OCI-LY7 (cell line): ENCODE results near the gene ABCC1. TPM values are rescaled to one million over a fixed set of nuclear protein-coding genes. Genes with fewer than 3 reads are reported as not detected.

Experiments used
- BruUV-seq: library from RNA; stranded (reverse); fragments of 400-500 nt; replicated peaks from 2 replicates; lab custom pipeline; 2021; lab: Mats Ljungman, UMichigan
- CTCF ChIA-PET: fragments of 300-600 bp; sonication (Branson Sonifier 250); formaldehyde crosslinking; loops from one replicate; lab custom pipeline; 2022; ENCODE audit warnings: antibody characterized with exemption; ENCODE audit not compliant: unreplicated experiment; lab: Charles Lee
- POLR2A ChIA-PET: fragments of 300-600 bp; sonication (Branson Sonifier 250); formaldehyde crosslinking; loops from one replicate; lab custom pipeline; 2022; ENCODE audit warnings: antibody characterized with exemption; lab: Charles Lee
- DNase-seq: peaks from one replicate; pipeline ENCODE4 v3.0.0-alpha.2; 2015; ENCODE audit warnings: low spot score
- H2AFZ ChIP-seq: fragments of 200-600 bp; sonication (generic), shearing (Covaris generic); 2 replicates; pipeline ENCODE4 v1.6.1; 2014; ENCODE audit warnings: mild to moderate bottlenecking, antibody characterized with exemption, low read length, moderate library complexity
- H3K27ac ChIP-seq: fragments of 200-600 bp; sonication (generic); 2 replicates; pipeline ENCODE4 v1.5.1; 2014; ENCODE audit warnings: mixed run types, low read depth, mild to moderate bottlenecking, moderate library complexity, low read length, inconsistent platforms; ENCODE audit not compliant: poor library complexity, severe bottlenecking
- H3K36me3 ChIP-seq: fragments of 200-600 bp; sonication (generic); 2 replicates; pipeline ENCODE4 v1.6.1; 2014; ENCODE audit warnings: mild to moderate bottlenecking, antibody characterized with exemption, low read length, moderate library complexity, mixed read lengths; ENCODE audit not compliant: insufficient read depth
- H3K4me1 ChIP-seq: fragments of 200-600 bp; sonication (generic); 2 replicates; pipeline ENCODE4 v1.5.1; 2014; ENCODE audit warnings: mild to moderate bottlenecking, low read length; ENCODE audit not compliant: insufficient read depth, poor library complexity, severe bottlenecking
- H3K4me2 ChIP-seq: fragments of 200-600 bp; sonication (generic); 2 replicates; pipeline ENCODE4 v1.6.1; 2014; ENCODE audit warnings: mild to moderate bottlenecking, low read length
- H3K4me3 ChIP-seq: fragments of 200-600 bp; sonication (generic); 2 replicates; pipeline ENCODE4 v1.5.1; 2014; ENCODE audit warnings: mild to moderate bottlenecking, low read depth, low read length; ENCODE audit not compliant: poor library complexity, severe bottlenecking
- H3K79me2 ChIP-seq: fragments of 200-600 bp; sonication (generic); 2 replicates; pipeline ENCODE4 v1.6.1; 2016; ENCODE audit warnings: low read depth, mild to moderate bottlenecking, low read length, moderate library complexity, mixed read lengths; ENCODE audit not compliant: insufficient read depth
- H3K9me2 ChIP-seq: fragments of 200-600 bp; sonication (generic); 2 replicates; pipeline ENCODE4 v1.6.1; 2016; ENCODE audit warnings: mild to moderate bottlenecking, low read length, mixed read lengths; ENCODE audit not compliant: insufficient read depth
- H3K9me3 ChIP-seq: fragments of 200-600 bp; sonication (generic); 2 replicates; pipeline ENCODE4 v1.6.1; 2014; ENCODE audit warnings: mild to moderate bottlenecking, mixed run types, low read length, mixed read lengths
- H4K20me1 ChIP-seq: fragments of 200-600 bp; sonication (generic); 2 replicates; pipeline ENCODE4 v1.6.1; 2014; ENCODE audit warnings: mild to moderate bottlenecking, antibody characterized with exemption, low read length, moderate library complexity, mixed read lengths; ENCODE audit not compliant: insufficient read depth
- CTCF ChIP-seq: fragments of 200-600 bp; sonication (generic); conservative IDR thresholded peaks from 2 replicates; pipeline ENCODE4 v1.5.1; 2014; ENCODE audit warnings: mild to moderate bottlenecking, antibody characterized with exemption, low read length, moderate library complexity, mixed read lengths
- EZH2phosphoT487 ChIP-seq: fragments of 200-600 bp; sonication (generic); IDR thresholded peaks from 2 replicates; pipeline ENCODE4 v1.6.1; 2018; ENCODE audit warnings: low read depth, borderline replicate concordance, mild to moderate bottlenecking, mixed run types, antibody characterized with exemption, low read length, moderate library complexity, mixed read lengths
- intact Hi-C: fragments of 100-400 bp; cut with micrococcal nuclease; formaldehyde crosslinking; loops from one replicate; pipeline ENCODE4 v1.10.0; 2022; ENCODE audit not compliant: unreplicated experiment
- total RNA-seq, 2 experiments: library from RNA; depleted of rRNA in 1 of 2; stranded (reverse); fragments of >200 nt in 1 of 2; shearing (Covaris generic) in 1 of 2; gene quantifications; 2 replicates each; pipeline ENCODE4 v1.2.3, GENCODE V29; 2014 to 2022

The ABCC1 gene
- total RNA-seq, 2 experiments from 2014 or later = 39.9 to 71.8 TPM

GRCh38 chr16:16059895-16060590 lies 110.6 kb downstream of the ABCC1 start:
- ChIA-PET CTCF (no interaction called here), POLR2A (interaction anchor here (0.6 to 0.7 kb wide), 2 partner anchors 23 to 203 kb away, joined by 3 read pairs; partner anchors contain the start of gene MYH11)
- no peak for TF ChIP-seq EZH2phosphoT487
- TF ChIP-seq CTCF = no peak
- no peak overlapping the region for H3K4me3 ChIP-seq
- no peak overlapping the region for H3K27ac ChIP-seq
- H3K9me2 ChIP-seq = no peaks in the 10 kb centered on the region
- no peak overlapping the region for H2AFZ ChIP-seq
- peaks cover 38% of the 10 kb centered on the region for H3K4me1 ChIP-seq
- H3K36me3 ChIP-seq = peaks cover 93% of the 10 kb centered on the region
- H3K79me2 ChIP-seq = no peaks in the 10 kb centered on the region
- intact Hi-C loops = no loop called here
- H3K9me3 ChIP-seq = no peaks in the 10 kb centered on the region
- H4K20me1 ChIP-seq = no peaks in the 10 kb centered on the region
- no peak for DNase-seq
- no TSS peak for BruUV-seq
- no peak overlapping the region for H3K4me2 ChIP-seq

- no peaks in the 10 kb centered on the region for H3K9me2 ChIP-seq
- H3K36me3 ChIP-seq = peaks cover 91% of the 10 kb centered on the region
- BruUV-seq = no TSS peak
- intact Hi-C loops = loop anchor here (1.0 kb wide), 1 partner anchor 65 kb away; no protein-coding TSS in a partner anchor
- H3K79me2 ChIP-seq = no peaks in the 10 kb centered on the region
- H3K9me3 ChIP-seq = no peaks in the 10 kb centered on the region
- H3K4me1 ChIP-seq = peaks cover 38% of the 10 kb centered on the region
- H4K20me1 ChIP-seq = no peaks in the 10 kb centered on the region
- H3K4me2 ChIP-seq = peak overlapping the region; percentile 65
- H3K27ac ChIP-seq = peak overlapping the region; percentile 64
- H2AFZ ChIP-seq = no peak overlapping the region
- TF ChIP-seq CTCF = peak; percentile 72
- TF ChIP-seq EZH2phosphoT487 = no peak
- peak overlapping the region; percentile 35 for H3K4me3 ChIP-seq
- ChIA-PET POLR2A (interaction anchor here (0.6 to 0.7 kb wide), 2 partner anchors 49 to 157 kb away, joined by 3 read pairs; no protein-coding TSS in a partner anchor), CTCF (interaction anchor here (1.0 kb wide), 1 partner anchor 62 kb away, joined by 3 read pairs; no protein-coding TSS in a partner anchor)
- peak; percentile 70 for DNase-seq
Observed at GRCh38 chr16:16062023-16062937, 112.9 kb downstream of the ABCC1 start.
